Hematopoietic multipotent progenitor cell treated with erythropoietin and hydrocortisone succinate and interleukin-3 and kit ligand, for 8 days (in vitro differentiated cells): ENCODE measurements around the gene AMPD3.

Experiments used
- DNase-seq: peaks from one replicate; pipeline ENCODE4 v3.0.0-alpha.2; 2015

AMPD3 gene

GRCh38 chr11:10439351-10439750 is 15.7 kb upstream of the AMPD3 start:
- DNase-seq = no peak

- DNase-seq = no peak
These were observed 15.1 kb upstream of the AMPD3 start for GRCh38 chr11:10439924-10440323.

DNA sequence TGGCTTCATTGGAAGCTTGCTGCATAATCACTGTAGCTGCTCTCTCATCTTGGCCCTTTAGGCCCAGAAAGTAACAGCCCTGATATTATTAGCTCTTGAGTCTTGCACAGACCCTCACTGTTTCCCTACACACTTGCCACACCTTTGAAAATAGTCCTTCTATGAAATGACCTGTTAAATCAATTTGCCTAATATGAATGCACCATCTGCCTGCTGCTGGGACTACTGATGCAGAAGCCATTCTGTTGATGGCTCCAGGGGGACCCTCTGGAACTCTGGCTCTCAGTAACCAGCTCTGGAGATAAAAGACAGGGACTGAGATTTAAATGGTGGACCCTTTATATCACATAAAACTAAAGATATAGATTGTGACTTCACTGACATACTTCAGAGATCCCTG is 14.7 kb upstream of the AMPD3 start:
- DNase-seq = no peak

DNA sequence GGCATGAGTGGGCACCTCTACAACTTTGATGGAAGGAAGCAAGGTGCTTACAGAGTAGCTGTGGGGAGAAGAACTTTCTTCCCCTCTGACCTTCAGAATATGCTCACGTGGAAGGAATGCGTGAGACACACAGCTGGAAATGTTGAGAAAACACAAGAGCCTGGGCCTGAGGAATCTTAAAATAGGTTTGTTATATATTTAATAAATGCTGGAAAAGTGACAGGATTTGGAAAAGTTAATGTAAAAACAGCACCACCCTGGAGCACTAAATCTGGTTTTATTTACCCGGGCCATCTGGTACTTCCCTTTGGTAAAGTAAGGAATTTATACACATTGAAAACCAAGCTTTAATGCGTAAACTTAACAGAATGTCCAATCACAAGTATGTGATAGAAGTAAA is 14.0 kb upstream of the AMPD3 start:
- no peak for DNase-seq

- peak; percentile 56 for DNase-seq
These were observed 13.2 kb upstream of the AMPD3 start for GRCh38 chr11:10441652-10442503.

DNA sequence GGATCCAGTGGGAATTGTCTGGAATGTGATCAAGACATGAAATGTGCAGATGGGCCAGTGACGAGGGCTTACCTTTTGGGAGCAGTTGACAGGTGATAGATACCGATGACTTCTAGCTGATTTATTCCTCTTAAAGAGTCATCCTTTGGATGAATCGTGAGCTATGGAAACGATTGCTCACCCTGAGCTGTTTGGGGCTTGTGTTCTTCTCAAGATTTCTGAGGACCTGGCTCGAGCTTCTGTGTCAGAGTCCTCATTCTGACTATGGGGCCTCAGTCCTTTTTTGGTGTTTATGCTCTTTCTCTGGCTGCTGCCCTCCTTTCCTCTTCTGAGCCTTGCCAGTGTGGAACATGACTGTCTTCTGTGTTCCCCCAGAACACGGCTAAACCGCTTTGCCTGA is 11.9 kb upstream of the AMPD3 start:
- DNase-seq = no peak

DNA sequence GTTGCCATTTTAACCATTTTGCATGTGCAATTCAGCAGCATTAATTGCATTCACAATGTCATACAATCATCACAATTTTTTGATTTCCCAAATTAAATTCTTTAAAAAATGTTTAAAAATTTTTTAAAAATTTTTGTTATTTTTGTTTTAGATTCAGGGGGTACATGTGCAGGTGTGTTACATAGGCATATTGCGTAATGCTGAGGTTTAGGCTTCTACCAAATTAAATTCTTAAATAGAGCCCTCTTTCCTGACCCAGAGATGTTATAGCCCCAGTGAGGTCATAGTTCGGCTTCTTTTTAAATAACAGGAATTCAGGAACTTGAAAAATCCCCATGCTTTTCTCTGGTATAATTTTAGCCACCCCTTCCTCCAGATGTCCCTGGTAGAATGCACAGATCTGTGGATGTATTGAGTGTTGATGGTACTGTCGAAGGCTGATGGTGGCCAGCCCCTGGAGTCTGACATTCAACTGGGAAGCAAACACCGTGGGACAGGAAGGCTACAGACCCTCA is 11.3 kb upstream of the AMPD3 start:
- no peak for DNase-seq

- peak; percentile 77 for DNase-seq
These were observed 10.2 kb upstream of the AMPD3 start for GRCh38 chr11:10444725-10445315.

DNA sequence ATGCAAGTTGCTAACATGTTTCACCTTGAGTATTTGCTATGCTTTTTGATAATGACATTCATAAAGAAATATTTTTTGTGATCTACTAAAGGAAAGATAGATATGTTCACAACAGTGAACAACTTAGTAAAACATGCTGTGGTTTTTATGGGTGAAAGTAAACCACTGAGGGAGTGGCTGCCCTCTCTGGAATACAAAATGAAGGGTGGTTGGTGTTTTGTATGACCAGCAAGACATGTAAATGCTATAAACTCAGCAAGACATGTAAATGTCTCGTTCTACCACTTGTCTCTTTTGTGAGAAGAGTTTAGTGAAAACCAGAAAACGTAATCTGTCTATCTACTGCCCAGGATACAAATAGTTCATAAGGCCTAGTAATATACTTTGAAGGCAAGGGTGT is 7.6 kb upstream of the AMPD3 start:
- DNase-seq = no peak

GRCh38 chr11:10450462-10451425 is 4.3 kb upstream of the AMPD3 start:
- peak; percentile 55 for DNase-seq

- DNase-seq = no peak
These were observed 3.5 kb upstream of the AMPD3 start for GRCh38 chr11:10451426-10452116.

DNA sequence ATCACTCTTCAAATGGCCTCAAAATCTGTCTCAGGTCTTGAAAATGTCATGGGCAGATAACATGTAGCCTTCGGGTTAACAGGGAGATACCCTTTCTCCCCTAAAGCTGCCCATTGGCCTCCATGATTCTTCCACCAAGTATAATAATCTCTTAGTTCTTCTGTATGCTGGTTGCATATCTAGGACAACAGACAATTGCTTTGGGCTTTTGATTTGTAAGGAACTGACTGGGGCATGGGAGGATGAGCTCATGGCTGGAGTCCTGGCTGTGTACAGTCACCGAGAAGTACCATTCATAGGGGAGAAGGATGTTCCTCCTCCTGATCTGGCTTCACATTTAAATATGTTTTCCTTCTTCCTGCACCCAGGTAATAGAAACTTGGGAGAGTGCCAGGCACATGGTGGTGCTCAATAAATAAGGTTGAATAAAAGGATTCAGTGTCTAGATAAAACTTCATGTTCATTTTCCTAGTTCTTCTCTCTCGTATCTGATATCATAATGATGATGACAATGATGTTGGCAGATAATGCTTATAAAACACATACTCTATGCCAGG is 2.8 kb upstream of the AMPD3 start:
- DNase-seq = peak; percentile 47

DNA sequence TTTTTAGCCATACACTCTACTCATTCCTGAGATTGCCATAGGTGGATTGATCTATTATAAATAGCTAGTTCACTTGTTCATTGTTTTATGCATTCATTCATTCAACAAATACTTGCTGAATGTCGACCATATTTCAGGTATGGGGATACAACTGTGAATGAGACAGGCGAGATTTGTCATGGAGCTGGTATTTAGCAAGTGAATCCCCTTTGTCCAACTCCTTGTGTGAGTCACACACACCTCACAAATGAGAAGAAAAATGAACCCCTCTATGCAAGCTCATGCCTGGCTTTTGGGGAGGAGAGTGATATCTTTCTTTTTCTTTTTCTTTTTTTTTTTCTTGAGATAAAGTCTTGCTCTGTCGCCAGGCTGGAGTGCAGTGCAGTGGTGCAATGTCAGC is 1.8 kb upstream of the AMPD3 start:
- no peak for DNase-seq

- DNase-seq = peak; percentile 92
These were observed 798 bp downstream of the AMPD3 start for GRCh38 chr11:10455637-10456487.

DNA sequence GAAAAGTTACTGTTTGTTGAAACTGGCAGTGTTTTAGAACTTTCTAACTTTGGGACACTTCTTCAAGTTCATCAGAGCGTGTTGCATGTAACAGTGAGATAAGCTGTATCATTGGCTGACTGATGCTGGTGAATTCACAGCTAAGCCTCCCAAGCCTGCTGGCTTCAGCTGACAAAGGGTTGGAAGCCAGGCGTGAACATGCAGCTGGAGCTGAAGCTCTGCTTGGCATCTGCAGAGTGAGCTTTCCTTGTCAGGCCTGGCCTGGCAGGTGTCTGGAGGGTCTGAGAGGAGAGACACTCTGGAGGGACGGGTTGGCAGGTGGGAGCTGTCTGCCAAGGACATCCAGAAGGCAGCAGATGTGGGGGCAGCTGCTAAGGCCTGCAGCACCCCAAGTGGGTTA is 1.5 kb downstream of the AMPD3 start:
- DNase-seq = peak; percentile 90

- no peak for DNase-seq
These were observed 2.8 kb downstream of the AMPD3 start for GRCh38 chr11:10457901-10458300.

GRCh38 chr11:10459029-10459970 is 4.2 kb downstream of the AMPD3 start:
- DNase-seq = peak; percentile 66

GRCh38 chr11:10460611-10461275 is 5.7 kb downstream of the AMPD3 start:
- no peak for DNase-seq

GRCh38 chr11:10461276-10461790 is 6.3 kb downstream of the AMPD3 start:
- DNase-seq = no peak
